HL-60 (cell line): Measurements from ENCODE around the gene PDS5B.

Source experiments
- DNase-seq, 2 experiments: peaks; one replicate each; pipeline ENCODE4 v3.0.0-alpha.2; 2010 to 2020; ENCODE audit warnings: low read depth in 1 of 2, low spot score in 1 of 2
- H3K27ac ChIP-seq: fragments of 250-450 bp; sonication (Bioruptor Pico); replicated peaks from 2 replicates; pipeline ENCODE4 v1.5.1; 2020; ENCODE audit warnings: mild to moderate bottlenecking, moderate library complexity
- H3K27me3 ChIP-seq: fragments of 250-450 bp; sonication (Bioruptor Pico); 2 replicates; pipeline ENCODE4 v1.5.1; 2021; ENCODE audit warnings: mild to moderate bottlenecking, moderate library complexity; ENCODE audit not compliant: insufficient read depth, poor library complexity, severe bottlenecking
- H3K4me3 ChIP-seq: replicated peaks from 2 replicates; pipeline ENCODE4 v1.5.1; 2011; ENCODE audit warnings: mild to moderate bottlenecking, control low read depth, low read length; ENCODE audit not compliant: insufficient read depth
- GABPA ChIP-seq: IDR thresholded peaks from 2 replicates; pipeline ENCODE4 v1.6.1; 2012; ENCODE audit warnings: low read depth
- POLR2AphosphoS5 ChIP-seq: IDR thresholded peaks from 2 replicates; pipeline ENCODE4 v1.6.1; 2012; ENCODE audit warnings: low read depth
- SPI1 ChIP-seq: IDR thresholded peaks from 2 replicates; pipeline ENCODE4 v1.6.1; 2012; ENCODE audit warnings: low read depth, mild to moderate bottlenecking, borderline replicate concordance
- TF ChIP-seq, protein P1 (sequence below): IDR thresholded peaks from 2 replicates; pipeline ENCODE4 v1.6.1; 2012; ENCODE audit warnings: low read depth; ENCODE audit not compliant: insufficient replicate concordance
- TF ChIP-seq, protein P2 (sequence below): IDR thresholded peaks from one replicate; pipeline ENCODE4 v1.5.1; 2011; ENCODE audit warnings: low read length, control low read depth, inconsistent platforms; ENCODE audit not compliant: insufficient read depth

Gene PDS5B

DNA sequence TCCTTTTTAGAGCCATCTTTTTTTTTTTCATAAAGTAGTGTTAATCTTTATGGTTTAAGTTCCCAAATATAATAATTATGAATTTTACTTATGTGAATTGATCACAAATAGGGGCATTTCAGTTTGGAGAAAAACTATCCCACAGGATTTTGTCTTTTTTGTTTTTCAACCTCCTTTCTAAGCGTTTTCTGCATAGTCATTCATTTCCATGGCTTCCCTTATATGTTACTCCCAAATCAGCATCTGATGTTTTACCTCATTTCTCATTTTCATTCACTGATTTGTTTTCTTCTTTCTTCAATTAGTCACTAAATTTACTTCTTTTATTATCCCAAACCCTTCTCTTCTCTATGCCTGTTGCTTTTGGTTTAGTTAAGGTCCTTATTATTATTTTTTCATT is 24.7 kb downstream of the PDS5B start:
- TF ChIP-seq, protein P1, sequence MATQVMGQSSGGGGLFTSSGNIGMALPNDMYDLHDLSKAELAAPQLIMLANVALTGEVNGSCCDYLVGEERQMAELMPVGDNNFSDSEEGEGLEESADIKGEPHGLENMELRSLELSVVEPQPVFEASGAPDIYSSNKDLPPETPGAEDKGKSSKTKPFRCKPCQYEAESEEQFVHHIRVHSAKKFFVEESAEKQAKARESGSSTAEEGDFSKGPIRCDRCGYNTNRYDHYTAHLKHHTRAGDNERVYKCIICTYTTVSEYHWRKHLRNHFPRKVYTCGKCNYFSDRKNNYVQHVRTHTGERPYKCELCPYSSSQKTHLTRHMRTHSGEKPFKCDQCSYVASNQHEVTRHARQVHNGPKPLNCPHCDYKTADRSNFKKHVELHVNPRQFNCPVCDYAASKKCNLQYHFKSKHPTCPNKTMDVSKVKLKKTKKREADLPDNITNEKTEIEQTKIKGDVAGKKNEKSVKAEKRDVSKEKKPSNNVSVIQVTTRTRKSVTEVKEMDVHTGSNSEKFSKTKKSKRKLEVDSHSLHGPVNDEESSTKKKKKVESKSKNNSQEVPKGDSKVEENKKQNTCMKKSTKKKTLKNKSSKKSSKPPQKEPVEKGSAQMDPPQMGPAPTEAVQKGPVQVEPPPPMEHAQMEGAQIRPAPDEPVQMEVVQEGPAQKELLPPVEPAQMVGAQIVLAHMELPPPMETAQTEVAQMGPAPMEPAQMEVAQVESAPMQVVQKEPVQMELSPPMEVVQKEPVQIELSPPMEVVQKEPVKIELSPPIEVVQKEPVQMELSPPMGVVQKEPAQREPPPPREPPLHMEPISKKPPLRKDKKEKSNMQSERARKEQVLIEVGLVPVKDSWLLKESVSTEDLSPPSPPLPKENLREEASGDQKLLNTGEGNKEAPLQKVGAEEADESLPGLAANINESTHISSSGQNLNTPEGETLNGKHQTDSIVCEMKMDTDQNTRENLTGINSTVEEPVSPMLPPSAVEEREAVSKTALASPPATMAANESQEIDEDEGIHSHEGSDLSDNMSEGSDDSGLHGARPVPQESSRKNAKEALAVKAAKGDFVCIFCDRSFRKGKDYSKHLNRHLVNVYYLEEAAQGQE, result no peak
- TF ChIP-seq GABPA (no peak), SPI1 (no peak), POLR2AphosphoS5 (no peak)
- TF ChIP-seq, protein P2, sequence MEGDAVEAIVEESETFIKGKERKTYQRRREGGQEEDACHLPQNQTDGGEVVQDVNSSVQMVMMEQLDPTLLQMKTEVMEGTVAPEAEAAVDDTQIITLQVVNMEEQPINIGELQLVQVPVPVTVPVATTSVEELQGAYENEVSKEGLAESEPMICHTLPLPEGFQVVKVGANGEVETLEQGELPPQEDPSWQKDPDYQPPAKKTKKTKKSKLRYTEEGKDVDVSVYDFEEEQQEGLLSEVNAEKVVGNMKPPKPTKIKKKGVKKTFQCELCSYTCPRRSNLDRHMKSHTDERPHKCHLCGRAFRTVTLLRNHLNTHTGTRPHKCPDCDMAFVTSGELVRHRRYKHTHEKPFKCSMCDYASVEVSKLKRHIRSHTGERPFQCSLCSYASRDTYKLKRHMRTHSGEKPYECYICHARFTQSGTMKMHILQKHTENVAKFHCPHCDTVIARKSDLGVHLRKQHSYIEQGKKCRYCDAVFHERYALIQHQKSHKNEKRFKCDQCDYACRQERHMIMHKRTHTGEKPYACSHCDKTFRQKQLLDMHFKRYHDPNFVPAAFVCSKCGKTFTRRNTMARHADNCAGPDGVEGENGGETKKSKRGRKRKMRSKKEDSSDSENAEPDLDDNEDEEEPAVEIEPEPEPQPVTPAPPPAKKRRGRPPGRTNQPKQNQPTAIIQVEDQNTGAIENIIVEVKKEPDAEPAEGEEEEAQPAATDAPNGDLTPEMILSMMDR, result no peak
- H3K27me3 ChIP-seq, result no peaks in the 10 kb centered on the region
- DNase-seq, result no peak
- H3K4me3 ChIP-seq, result no peak overlapping the region
- H3K27ac ChIP-seq, result no peak overlapping the region

- DNase-seq, result no peak
- Histone ChIP-seq H3K27ac (no peak overlapping the region), H3K4me3 (no peak overlapping the region), H3K27me3 (no peaks in the 10 kb centered on the region)
- no peak for TF ChIP-seq GABPA
- no peak for TF ChIP-seq SPI1
- TF ChIP-seq POLR2AphosphoS5, result no peak
- TF ChIP-seq, protein P1, result no peak
- TF ChIP-seq, protein P2, result no peak
These were observed 30.7 kb downstream of the PDS5B start for GRCh38 chr13:32616883-32617511.

DNA sequence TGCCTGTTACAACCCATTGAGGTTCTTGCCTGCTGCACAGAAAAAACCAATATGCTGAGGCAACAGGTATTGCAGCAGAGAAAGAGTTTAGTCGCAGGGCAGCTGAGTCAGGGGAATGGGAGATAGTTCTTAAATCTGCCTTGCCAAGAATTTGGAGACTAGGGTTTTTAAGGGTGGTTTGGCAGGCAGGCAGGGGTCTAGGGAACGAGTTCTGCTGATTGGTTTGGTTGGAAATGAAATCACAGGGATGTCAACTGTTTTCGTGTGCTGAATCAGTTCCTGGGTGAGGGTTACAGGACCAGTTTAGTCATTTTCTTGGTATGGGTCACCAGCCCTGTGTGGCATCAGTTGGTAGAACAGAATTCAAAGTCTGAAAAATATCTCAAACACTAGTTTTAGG is 36.6 kb downstream of the PDS5B start:
- TF ChIP-seq POLR2AphosphoS5, result no peak
- TF ChIP-seq, protein P1, result no peak
- H3K27me3 ChIP-seq, result no peaks in the 10 kb centered on the region
- no peak for DNase-seq
- no peak overlapping the region for H3K27ac ChIP-seq
- no peak overlapping the region for H3K4me3 ChIP-seq
